Raji (cell line): Measurements from ENCODE around the gene SRF.

Experiments
- POLR2A ChIP-seq: IDR thresholded peaks from 2 replicates; pipeline ENCODE4 v1.6.1; 2011; ENCODE audit warnings: low read depth, low read length, control low read depth; ENCODE audit not compliant: insufficient read depth

Gene SRF

DNA sequence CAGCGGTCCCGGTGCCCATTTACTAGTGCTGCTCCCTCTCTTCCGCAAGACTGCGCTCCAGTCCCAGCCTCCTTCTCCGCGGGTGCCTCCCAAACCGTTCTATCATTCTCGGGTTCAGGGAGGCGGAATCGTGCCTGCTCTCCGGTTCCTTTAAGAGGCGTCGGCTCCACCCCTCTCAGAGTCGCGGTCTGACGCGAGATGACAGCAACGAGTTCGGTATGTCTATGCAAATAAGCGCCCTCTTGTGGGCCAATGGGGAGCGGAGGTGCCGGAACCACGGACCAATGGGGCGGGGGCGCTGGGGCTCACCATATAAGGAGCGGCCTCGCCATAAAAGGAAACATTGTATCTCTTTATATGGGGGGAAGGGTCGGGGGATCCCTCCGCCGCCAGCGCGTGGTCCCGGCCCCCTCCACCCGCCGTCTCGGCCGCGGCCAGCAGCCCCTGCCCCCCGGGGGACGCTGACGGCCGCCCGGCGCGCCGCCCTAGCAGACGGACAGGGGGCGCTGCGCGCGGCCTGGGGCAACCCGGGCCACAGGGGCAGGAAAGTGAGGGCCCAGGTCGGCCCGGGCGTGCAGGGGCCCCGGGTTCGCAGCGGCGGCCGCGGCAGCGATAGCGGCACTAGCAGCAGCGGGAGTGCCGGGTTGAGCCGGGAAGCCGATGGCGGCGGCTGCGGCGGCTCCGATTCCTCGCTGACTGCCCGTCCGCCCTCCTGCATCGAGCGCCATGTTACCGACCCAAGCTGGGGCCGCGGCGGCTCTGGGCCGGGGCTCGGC is at the start of gene SRF:
Gene SRF, plus strand, starts transcription at position 339 of the 776 bp plus-strand sequence. Its CDS starts 388 bp downstream, at position 727.
- peak; percentile 78 for TF ChIP-seq POLR2A

DNA sequence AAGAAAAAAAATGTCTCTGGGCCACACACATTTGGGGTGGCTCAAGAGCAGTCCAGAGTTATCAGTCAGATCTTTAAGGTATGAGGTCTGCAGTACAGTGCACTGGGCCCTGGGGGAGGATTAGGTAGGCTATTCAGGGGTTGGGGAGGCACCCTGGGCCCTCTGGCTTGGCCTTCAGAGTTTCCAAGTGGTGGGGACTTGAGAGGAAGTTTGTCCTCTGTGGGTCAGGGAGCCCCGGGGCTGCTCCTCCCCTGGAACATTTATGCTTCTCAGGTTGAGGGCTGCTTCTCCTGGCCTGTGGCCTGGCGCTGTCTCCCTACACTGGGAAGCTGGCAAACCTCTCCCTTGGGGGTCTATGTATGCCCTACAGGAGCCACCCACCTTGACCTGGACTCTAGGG is 48.9 kb upstream of the SRF start:
- no peak for TF ChIP-seq POLR2A

DNA sequence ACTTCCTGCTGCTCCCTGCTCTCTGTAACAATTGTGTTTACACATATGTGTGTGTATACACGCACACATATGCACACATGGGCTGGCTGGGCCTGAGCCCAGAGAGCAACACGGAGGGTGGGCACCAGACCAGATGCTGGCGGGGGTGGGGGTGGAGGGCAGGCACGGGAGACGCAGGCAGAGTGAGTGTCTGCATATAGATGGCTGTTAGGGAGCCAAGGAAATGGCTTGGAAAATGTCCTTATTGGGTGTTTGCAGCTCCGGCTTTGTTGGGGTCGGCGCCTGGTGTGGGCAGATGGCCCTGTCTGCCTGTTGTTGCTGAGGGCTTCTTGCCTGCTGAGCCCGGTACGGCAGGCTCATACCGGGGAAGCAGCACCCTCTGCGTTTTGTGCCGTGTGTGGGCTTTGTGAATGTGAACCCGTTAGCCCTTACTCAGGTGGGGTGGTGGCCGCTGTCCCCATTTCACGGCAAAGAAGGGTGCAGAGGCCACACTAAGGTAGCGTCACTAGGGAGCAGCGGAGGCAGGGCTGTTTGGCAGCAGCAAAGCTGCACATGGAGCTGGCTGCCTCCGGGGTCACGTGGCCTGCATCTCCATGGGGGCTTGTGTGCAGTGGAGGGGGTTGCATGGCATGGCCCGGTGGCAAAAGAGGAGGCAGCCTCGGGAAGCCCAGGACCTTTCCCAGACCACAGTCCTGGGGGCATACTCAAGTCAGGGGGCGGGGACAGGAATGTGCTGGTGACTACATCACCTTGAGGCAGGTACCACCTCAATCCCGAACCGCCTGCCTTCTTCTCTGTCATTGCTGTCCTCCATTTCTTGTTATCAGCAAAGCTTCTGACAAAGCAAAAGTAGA is 47.4 kb upstream of the SRF start:
- no peak for TF ChIP-seq POLR2A

DNA sequence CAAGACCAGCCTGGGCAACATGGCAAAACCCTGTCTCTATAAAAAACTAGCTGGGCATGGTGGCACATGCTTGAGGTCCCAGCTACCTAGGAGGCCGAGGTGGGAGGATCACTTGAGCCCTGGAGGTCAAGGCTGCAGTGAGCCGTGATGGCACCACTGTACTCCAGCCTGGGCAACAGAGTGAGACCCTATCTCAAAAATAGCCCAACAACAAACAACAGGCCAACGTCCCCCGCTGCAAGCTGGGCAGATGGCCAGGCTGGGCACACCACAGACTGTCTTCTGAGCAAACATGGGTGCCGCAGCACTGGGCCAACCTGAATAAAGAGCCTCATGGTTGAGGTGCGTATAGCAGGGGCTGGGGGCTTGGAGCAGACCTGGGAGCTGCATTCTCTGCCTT is 46.6 kb upstream of the SRF start:
- TF ChIP-seq POLR2A = no peak

DNA sequence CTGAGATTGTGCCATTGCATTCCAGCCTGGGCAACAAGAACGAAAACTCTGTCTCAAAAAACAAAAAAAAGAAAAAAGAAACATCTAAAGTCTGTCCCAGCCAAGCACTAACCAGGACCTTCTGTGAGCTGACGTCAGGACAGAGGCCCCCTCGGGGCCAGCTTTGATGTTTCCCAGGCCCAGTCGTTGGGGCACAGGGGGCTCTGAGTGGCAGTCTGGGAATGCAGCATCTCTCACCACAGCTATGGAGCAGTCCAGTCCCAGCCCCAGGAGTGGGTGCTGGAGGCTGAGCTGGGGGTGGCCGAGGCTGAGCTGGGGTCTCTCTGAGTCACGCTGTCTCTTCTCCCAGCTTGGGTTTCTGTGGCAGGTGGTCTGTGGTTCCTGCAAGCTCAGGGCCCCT is 46.0 kb upstream of the SRF start:
- TF ChIP-seq POLR2A = no peak

DNA sequence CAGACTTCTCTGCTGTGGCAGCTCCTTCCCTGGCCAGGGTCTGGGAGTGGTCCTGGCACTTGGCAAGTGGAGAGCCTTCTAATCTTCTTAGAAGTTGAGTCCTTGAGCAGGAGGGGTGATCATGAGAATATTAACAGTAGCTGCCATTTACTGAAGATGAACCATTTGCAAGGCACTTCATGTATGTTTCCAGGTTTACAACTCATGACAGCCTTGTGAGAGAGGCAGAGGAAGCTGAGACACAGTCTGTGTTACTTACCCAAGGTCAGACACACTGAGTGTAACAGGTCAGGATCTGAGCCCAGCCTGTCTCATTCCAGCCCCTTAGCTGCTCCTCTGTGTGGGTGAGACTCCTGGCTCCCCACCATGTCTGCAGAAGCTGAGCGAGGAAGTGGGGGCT is 45.5 kb upstream of the SRF start:
- TF ChIP-seq POLR2A = no peak

DNA sequence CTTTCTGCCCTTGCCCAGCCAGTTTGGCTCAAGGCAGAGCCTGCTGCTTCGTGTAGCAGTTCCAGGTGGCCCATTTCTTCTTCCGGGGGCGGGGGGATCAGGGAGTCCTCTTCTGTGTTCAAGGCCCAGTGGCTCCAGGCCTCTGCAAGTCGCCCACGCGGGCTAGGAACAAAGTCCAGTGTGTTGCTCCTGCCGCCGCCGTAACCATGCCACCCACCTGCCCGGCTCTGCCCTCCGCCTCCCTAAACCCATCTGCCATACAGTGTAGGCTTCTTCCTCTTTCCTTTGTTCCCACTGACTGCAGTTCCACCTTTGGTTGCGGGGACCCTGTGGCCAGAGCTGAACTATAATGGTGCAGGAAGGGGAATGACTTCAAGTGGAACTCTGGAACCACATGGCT is 43.9 kb upstream of the SRF start:
- TF ChIP-seq POLR2A = no peak

DNA sequence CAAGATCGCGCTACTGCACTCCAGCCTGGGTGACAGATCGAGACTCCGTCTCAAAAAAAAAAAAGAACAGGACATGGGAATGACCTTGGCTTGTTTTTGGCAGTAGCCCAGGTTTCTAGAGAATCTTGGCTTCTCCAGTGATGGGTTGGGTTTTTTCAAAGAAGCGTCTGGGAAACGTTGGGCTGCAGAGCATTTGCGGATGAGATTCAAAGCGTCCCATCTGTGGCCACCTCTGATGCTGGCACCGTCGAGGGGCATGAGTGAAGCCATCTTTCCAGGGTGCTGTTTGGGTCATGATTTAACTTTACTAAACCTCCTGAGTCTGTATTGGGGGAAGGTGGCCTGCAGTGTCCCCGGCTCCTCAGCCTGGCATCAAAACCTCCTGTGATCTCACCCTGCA is 43.2 kb upstream of the SRF start:
- no peak for TF ChIP-seq POLR2A

DNA sequence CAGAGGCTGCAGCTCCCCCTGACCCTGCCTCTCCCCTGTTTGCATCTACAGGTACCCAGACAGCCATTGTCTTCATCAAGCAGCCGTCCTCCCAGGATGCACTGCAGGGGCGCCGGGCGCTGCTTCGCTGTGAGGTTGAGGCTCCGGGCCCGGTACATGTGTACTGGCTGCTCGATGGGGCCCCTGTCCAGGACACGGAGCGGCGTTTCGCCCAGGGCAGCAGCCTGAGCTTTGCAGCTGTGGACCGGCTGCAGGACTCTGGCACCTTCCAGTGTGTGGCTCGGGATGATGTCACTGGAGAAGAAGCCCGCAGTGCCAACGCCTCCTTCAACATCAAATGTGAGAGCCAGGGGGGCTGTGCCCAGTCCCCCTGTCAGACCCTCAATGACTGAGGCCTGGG is 42.1 kb upstream of the SRF start:
- TF ChIP-seq POLR2A = no peak

DNA sequence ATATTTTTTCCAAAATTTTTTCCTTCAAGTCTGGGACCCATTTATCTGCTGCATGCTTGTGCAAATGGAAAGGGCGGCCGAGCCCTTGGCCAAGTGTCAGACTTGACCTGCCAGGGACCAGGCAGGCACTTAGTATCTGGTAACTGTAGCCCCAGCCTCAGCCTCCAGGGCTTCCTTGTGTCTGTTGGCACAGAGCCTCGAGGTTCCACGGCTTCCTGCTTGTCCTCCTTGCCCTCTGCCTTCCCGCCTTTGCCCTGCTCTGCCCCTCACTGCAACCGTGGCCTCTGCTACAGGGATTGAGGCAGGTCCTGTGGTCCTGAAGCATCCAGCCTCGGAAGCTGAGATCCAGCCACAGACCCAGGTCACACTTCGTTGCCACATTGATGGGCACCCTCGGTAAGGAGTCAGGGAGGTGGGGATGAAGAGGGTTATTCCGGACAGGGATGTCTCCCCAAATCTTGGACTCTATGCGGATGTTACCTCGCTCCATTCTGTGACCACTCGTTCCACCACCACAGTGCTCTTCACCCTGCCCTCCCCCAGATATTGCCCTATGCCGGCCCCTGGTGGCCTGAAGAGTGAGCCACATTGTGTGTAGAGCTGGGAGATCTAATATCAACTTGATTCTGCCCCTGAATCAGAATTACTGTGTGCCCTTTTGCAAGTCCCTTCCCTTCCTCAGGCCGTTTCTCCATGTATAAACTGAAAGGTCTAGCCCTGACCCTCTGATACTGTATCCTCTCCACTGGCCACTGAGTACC is 41.5 kb upstream of the SRF start:
- no peak for TF ChIP-seq POLR2A

DNA sequence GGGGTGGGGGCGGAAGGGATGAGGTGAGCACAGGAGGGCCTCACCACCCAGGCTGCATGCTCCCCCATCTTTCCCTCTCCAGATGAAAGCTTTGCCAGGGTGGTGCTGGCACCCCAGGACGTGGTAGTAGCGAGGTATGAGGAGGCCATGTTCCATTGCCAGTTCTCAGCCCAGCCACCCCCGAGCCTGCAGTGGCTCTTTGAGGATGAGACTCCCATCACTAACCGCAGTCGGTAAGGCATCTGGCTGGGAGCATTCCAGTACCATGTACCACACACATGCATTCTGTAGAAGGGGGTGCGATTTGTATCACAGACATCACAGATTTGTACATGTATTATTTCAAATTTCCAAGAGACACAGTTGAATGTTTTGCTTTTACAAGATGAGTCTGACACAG is 40.6 kb upstream of the SRF start:
- TF ChIP-seq POLR2A = no peak

DNA sequence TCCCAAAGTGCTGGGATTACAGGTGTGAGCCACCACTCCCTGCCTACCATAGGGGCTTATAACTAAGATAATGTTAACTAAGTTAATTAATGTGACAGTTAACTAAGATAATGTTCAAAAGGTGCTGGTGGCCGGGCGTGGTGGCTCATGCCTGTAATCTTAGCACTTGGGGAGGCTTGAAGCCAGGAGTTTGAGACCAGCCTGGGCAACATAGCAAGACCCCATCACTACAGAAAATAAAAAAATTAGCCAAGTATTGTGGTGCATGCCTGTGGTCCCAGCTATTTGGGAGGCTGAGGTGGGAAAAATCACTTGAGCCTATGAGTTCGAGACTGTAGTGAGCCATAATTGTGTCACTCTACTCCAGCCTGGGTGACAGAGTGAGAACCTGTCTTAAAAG is 32.8 kb upstream of the SRF start:
- TF ChIP-seq POLR2A = no peak

DNA sequence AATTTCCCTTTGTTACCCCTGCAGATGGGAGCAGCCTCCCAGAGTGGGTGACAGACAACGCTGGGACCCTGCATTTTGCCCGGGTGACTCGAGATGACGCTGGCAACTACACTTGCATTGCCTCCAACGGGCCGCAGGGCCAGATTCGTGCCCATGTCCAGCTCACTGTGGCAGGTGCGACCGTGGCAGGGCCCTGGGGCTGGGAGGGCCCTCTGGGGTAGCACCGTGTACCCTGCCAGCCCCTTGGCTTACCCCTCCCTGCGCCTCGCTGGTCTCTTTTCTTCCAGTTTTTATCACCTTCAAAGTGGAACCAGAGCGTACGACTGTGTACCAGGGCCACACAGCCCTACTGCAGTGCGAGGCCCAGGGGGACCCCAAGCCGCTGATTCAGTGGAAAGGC is 29.4 kb upstream of the SRF start:
- TF ChIP-seq POLR2A = no peak

DNA sequence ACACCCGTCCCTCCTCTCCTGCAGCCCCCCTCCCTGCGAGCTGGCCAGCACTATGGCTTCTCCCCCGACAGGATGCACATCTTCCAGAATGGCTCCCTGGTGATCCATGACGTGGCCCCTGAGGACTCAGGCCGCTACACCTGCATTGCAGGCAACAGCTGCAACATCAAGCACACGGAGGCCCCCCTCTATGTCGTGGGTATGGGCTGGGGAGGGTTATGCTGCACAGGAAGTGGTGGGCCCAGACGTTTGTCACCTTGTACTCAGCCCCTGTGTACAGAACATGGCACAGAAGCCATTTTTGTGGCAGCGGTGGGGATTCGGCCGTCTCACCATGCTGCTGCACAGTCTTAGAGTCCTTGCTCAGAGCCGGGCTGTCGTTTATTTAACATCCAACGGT is 29.0 kb upstream of the SRF start:
- no peak for TF ChIP-seq POLR2A
